GM23248 (cell line): Measurements from ENCODE around the gene LDB1. TPM values are rescaled to one million over a fixed set of nuclear protein-coding genes. Genes with fewer than 3 reads are reported as not detected.
A peak's percentile ranks its signal among the peaks of the same experiment; 100 is the strongest.

Experiments
- DNase-seq: peaks from one replicate; pipeline ENCODE4 v3.0.0-alpha.2; 2015
- H2AFZ ChIP-seq: fragments of 200-600 bp; sonication (generic); 2 replicates; pipeline ENCODE4 v1.6.1; 2016; ENCODE audit warnings: antibody characterized with exemption
- H3F3A ChIP-seq: fragments of 200-600 bp; sonication (generic); 2 replicates; pipeline ENCODE4 v1.6.1; 2016; ENCODE audit warnings: mild to moderate bottlenecking, antibody characterized with exemption, mixed run types; ENCODE audit not compliant: insufficient read depth
- H3K27ac ChIP-seq: fragments of 200-600 bp; sonication (generic); 2 replicates; pipeline ENCODE4 v1.5.1; 2016; ENCODE audit warnings: mild to moderate bottlenecking
- H3K27me3 ChIP-seq: fragments of 200-600 bp; sonication (generic); replicated peaks from 2 replicates; pipeline ENCODE4 v1.6.1; 2016; ENCODE audit warnings: mild to moderate bottlenecking; ENCODE audit not compliant: insufficient read depth
- H3K36me3 ChIP-seq: fragments of 200-600 bp; sonication (generic); 2 replicates; pipeline ENCODE4 v1.6.1; 2016; ENCODE audit warnings: low read depth, mild to moderate bottlenecking
- H3K4me1 ChIP-seq: fragments of 200-600 bp; sonication (generic); 2 replicates; pipeline ENCODE4 v1.6.1; 2016; ENCODE audit warnings: mild to moderate bottlenecking; ENCODE audit not compliant: insufficient read depth
- H3K4me2 ChIP-seq: fragments of 200-600 bp; sonication (generic); one replicate; pipeline ENCODE4 v1.6.1; 2016; ENCODE audit warnings: mild to moderate bottlenecking; ENCODE audit not compliant: unreplicated experiment
- H3K4me3 ChIP-seq: fragments of 200-600 bp; sonication (generic); 2 replicates; pipeline ENCODE4 v1.5.1; 2016; ENCODE audit warnings: mild to moderate bottlenecking
- H3K79me2 ChIP-seq: fragments of 200-600 bp; sonication (generic); 2 replicates; pipeline ENCODE4 v1.6.1; 2016; ENCODE audit warnings: mild to moderate bottlenecking; ENCODE audit not compliant: insufficient read depth
- H3K9ac ChIP-seq: fragments of 200-600 bp; sonication (generic); 2 replicates; pipeline ENCODE4 v1.6.1; 2016; ENCODE audit warnings: mild to moderate bottlenecking
- H3K9me2 ChIP-seq: fragments of 200-600 bp; sonication (generic); 2 replicates; pipeline ENCODE4 v1.6.1; 2016; ENCODE audit warnings: mixed run types, mild to moderate bottlenecking, moderate library complexity; ENCODE audit not compliant: insufficient read depth
- H3K9me3 ChIP-seq: fragments of 200-600 bp; sonication (generic); one replicate; pipeline ENCODE4 v1.6.1; 2017; ENCODE audit warnings: low read depth
- H4K20me1 ChIP-seq: fragments of 200-600 bp; sonication (generic); 2 replicates; pipeline ENCODE4 v1.6.0; 2016; ENCODE audit not compliant: insufficient read depth
- EZH2 ChIP-seq: fragments of 200-600 bp; sonication (generic); IDR thresholded peaks from 2 replicates; pipeline ENCODE4 v1.6.1; 2018; ENCODE audit warnings: antibody characterized with exemption, mild to moderate bottlenecking; ENCODE audit not compliant: insufficient read depth, poor library complexity, severe bottlenecking
- EZH2phosphoT487 ChIP-seq: fragments of 200-600 bp; sonication (generic); IDR thresholded peaks from 2 replicates; pipeline ENCODE4 v1.6.1; 2018; ENCODE audit warnings: antibody characterized with exemption, moderate library complexity, mild to moderate bottlenecking, low read depth; ENCODE audit not compliant: insufficient read depth
- WGBS, 2 experiments: methylation state at CpG; one replicate each; pipeline ENCODE4 v1.1.6; 2015 to 2017; ENCODE audit warnings: low lambda C conversion rate in 2 of 2, low coverage in 1 of 2; ENCODE audit errors: missing lambda C conversion rate in 2 of 2; 5-methylcytosine and 5-hydroxymethylcytosine counted together
- in situ Hi-C: fragments of 300-500 bp; cut with MboI; formaldehyde crosslinking; loops from 2 replicates; pipeline ENCODE4 v1.15.0; 2020
- polyA plus RNA-seq: library from polyadenylated mRNA; unstranded; fragments of >200 nt; fragmentation: Nextera tagmentation; extraction: Ambion mirVana; gene quantifications from 2 replicates; pipeline ENCODE4 v1.2.1, GENCODE V29; 2016
- total RNA-seq: library from RNA; depleted of rRNA; stranded (reverse); fragments of >200 nt; shearing (Covaris generic); gene quantifications from 2 replicates; pipeline ENCODE4 v1.2.3, GENCODE V29; 2014

LDB1 gene
- total and polyA plus RNA-seq, 2 experiments from 2014 or later, result 5.0 to 28.1 TPM

GRCh38 chr10:102140218-102140617, 20.1 kb upstream of the LDB1 start:
- Histone ChIP-seq H3K4me2 (no peak overlapping the region), H3K27ac (no peak overlapping the region), H3K9me3 (no peaks in the 10 kb centered on the region), H3K79me2 (peaks cover 100% of the 10 kb centered on the region), H3K27me3 (no peaks in the 10 kb centered on the region), H3K4me3 (no peak overlapping the region), H3K4me1 (peaks cover under 1% of the 10 kb centered on the region; the same call in 1 of the 2 replicates), H2AFZ (no peak overlapping the region), H3K9me2 (no peaks in the 10 kb centered on the region), H3F3A (0 out of 2 replicates have a peak, but pooled peaks cover 4% of the 10 kb centered on the region), H3K36me3 (peaks cover 43% of the 10 kb centered on the region), H3K9ac (no peak overlapping the region), H4K20me1 (peaks cover 8% of the 10 kb centered on the region; the same call in 1 of the 2 replicates)
- TF ChIP-seq EZH2phosphoT487 (no peak), EZH2 (no peak)
- 97 to 100% methylated on average over 4 of the region's 4 CpGs for WGBS, 2 experiments
- in situ Hi-C loops, result no loop called here
- DNase-seq, result no peak

- Histone ChIP-seq H3K79me2 (peaks cover 100% of the 10 kb centered on the region), H3K9me2 (no peaks in the 10 kb centered on the region), H3K9me3 (no peaks in the 10 kb centered on the region), H4K20me1 (peaks cover 14% of the 10 kb centered on the region; the same call in 1 of the 2 replicates), H3K4me2 (no peak overlapping the region), H3F3A (peaks cover 10% of the 10 kb centered on the region; the same call in 1 of the 2 replicates), H3K36me3 (peaks cover 36% of the 10 kb centered on the region), H3K4me3 (no peak overlapping the region), H3K27me3 (no peaks in the 10 kb centered on the region), H3K9ac (no peak overlapping the region), H3K4me1 (peaks cover 7% of the 10 kb centered on the region; the same call in 1 of the 2 replicates), H2AFZ (no peak overlapping the region), H3K27ac (no peak overlapping the region)
- WGBS, 2 experiments, result 96 to 99% methylated on average over 15 of the region's 15 CpGs
- no peak for DNase-seq
- TF ChIP-seq EZH2, result no peak
- no peak for TF ChIP-seq EZH2phosphoT487
- in situ Hi-C loops, result no loop called here
Observed at GRCh38 chr10:102139281-102140110, 19.3 kb upstream of the LDB1 start.

GRCh38 chr10:102135956-102136526, 15.9 kb upstream of the LDB1 start:
- DNase-seq, result no peak
- WGBS, 2 experiments, result 75 to 82% methylated on average over 7 of the region's 7 CpGs
- H3K27me3 ChIP-seq, result no peaks in the 10 kb centered on the region
- H3K79me2 ChIP-seq, result peaks cover 82% of the 10 kb centered on the region
- peaks cover 20% of the 10 kb centered on the region for H3K4me1 ChIP-seq
- no peak overlapping the region for H3K9ac ChIP-seq
- peaks cover 17% of the 10 kb centered on the region; the same call in 1 of the 2 replicates for H3K36me3 ChIP-seq
- no peaks in the 10 kb centered on the region for H3K9me3 ChIP-seq
- H4K20me1 ChIP-seq, result peaks cover 14% of the 10 kb centered on the region; the same call in 1 of the 2 replicates
- H3K4me2 ChIP-seq, result peak overlapping the region; percentile 4
- peaks cover 25% of the 10 kb centered on the region for H3F3A ChIP-seq
- in situ Hi-C loops, result no loop called here
- H3K9me2 ChIP-seq, result no peaks in the 10 kb centered on the region
- TF ChIP-seq EZH2, result no peak
- TF ChIP-seq EZH2phosphoT487, result no peak
- H3K27ac ChIP-seq, result no peak overlapping the region
- H3K4me3 ChIP-seq, result no peak overlapping the region
- H2AFZ ChIP-seq, result no peak overlapping the region

GRCh38 chr10:102134416-102134815, 14.2 kb upstream of the LDB1 start:
- Histone ChIP-seq H3K27ac (peak overlapping the region; percentile 89), H3K4me3 (peak overlapping the region; percentile 92), H3K4me1 (peaks cover 20% of the 10 kb centered on the region), H3F3A (peaks cover 25% of the 10 kb centered on the region), H3K27me3 (no peaks in the 10 kb centered on the region), H3K4me2 (peak overlapping the region; percentile 88), H3K9ac (peak overlapping the region; percentile 96), H3K9me3 (no peaks in the 10 kb centered on the region), H3K79me2 (peaks cover 66% of the 10 kb centered on the region), H3K36me3 (peaks cover 12% of the 10 kb centered on the region; the same call in 1 of the 2 replicates), H2AFZ (no peak overlapping the region), H4K20me1 (peaks cover 14% of the 10 kb centered on the region; the same call in 1 of the 2 replicates), H3K9me2 (no peaks in the 10 kb centered on the region)
- WGBS, 2 experiments, result 21 to 24% methylated on average over 2 of the region's 2 CpGs
- TF ChIP-seq EZH2, result no peak
- no peak for TF ChIP-seq EZH2phosphoT487
- in situ Hi-C loops, result no loop called here
- no peak for DNase-seq
